GM19372 (cell line): ENCODE measurements around the gene GGA2.
A peak's percentile ranks its signal among the peaks of the same experiment; 100 is the strongest.
"Not testable (repeated sequence)": the region's sequence is repeated elsewhere in the genome, so short reads cannot be mapped to it uniquely, and the experiment has no call there.

Experiments used
- ATAC-seq: cut with Tn5 transposase; IDR thresholded peaks from one replicate; pipeline ENCODE4 v1.9.1; 2021; ENCODE audit warnings: mild to moderate bottlenecking, low read depth, moderate library complexity; ENCODE audit not compliant: unreplicated experiment

The GGA2 gene

GRCh38 chr16:23510164-23510914 is at the start of gene GGA2:
TSS of gene GGA2 (minus strand) at chr16:23510494. CDS start at chr16:23510411, 83 bp downstream.
- ATAC-seq, result peak; percentile 70

DNA sequence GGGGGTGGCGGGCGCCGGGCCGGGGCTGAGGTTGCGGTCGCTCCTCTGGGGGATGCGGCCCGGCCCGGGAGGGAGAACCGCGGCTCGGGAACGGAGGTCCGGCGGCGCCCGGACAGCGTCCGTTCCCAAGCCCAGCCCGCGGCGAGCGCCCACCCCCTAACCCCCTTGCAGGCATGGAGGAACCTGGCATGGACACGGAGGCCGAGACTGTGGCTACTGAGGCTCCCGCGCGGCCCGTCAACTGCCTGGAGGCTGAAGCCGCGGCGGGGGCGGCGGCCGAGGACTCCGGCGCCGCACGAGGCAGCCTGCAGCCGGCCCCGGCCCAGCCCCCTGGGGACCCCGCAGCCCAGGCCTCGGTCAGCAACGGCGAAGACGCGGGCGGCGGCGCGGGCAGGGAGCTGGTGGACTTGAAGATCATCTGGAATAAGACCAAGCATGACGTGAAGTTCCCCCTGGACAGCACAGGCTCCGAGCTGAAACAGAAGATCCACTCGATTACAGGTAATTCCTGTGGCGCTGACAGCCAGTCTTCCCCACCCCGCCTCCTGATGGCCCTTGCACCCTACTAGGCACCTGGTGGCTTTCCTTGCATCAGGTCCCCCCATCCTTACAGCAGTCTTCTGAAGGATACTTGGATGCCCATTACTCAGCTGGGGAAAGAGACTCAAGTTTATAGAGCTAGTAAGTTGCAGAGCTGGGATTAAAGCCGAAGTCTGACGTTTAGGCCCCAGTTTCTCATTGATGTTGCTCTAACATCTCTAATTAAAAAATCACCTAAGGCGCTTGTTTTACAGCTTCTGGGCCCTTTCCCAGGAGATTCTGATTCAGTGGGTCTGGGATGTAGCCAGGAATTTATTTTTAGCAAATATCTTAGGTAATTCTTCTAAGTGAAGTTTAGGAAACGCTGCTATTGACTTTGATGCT is 47.7 kb upstream of the GGA2 start:
- ATAC-seq, result no peak

DNA sequence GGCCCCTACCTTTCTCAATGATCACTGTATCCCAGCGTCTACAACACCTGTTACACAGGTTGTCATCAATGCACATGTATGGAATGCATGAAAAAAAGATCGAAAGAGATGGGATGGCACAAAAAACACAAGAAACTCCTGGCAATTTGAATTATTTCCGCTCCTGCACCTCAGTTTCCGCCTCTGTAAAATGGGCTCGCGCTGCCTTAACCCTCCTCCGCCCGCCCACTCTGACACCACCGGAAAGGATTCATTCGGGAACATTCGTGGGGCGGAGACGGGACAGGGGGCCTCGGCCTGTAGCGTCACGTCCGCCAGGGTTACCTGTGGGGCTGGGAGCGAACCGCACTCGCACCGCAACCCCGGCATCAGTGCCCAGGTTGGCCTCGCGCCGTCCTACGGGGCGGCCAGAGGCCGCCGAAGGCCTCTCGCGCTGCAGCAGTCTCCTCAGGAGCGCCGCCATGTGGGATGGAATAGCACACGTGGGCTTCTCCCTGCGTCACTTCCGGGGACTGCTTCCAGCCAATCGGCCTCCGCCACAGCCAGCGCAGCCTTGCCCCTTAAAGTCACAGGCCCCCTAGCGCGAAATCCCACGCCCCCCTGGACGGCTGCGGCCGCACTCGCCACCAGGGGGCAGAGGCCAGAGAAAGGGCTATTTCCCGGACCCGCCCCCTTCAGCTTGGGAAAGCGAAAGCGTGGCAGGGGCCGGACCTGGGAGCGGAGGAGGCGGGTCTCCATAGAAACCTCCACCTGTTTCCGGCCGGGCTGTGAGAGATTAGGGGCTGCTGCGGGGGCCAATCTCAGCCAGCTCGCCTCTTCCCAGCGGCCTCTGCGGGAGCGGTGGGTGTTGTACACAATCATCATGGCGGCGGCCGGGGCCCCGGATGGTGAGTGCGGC is 46.8 kb upstream of the GGA2 start, which contains the start of the genes EARS2 and UBFD1:
TSS of gene EARS2 (minus strand) at position 470 of the 898 bp plus-strand sequence. CDS start at position 463, 7 bp downstream.
TSS of gene UBFD1 (plus strand) at position 847 of the 898 bp plus-strand sequence. CDS start at position 863, 16 bp downstream.
- ATAC-seq, result peak; percentile 86

DNA sequence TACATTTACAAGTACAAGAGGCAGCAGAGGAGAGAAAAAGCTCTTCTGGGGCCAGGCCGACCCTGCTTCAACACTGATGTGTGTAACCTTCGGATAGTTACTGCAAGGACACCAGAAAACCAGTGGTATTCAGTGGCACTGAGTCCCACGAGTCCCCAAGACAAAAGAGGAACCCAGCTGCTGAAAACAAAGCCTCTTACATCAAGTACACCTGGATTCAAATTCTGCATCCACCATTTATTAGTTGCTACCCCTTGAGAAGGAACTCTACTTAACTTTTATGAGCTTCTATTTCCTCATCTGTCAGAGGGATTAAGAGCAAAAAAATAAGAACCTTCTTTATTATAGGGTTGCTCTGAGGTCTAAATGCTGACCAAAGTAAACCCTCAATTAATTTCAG is 44.2 kb upstream of the GGA2 start:
- ATAC-seq, result no peak

- no peak for ATAC-seq
Observed at GRCh38 chr16:23552161-23552560, 41.9 kb upstream of the GGA2 start.

GRCh38 chr16:23549938-23550337 is 39.6 kb upstream of the GGA2 start:
- ATAC-seq, result no peak

DNA sequence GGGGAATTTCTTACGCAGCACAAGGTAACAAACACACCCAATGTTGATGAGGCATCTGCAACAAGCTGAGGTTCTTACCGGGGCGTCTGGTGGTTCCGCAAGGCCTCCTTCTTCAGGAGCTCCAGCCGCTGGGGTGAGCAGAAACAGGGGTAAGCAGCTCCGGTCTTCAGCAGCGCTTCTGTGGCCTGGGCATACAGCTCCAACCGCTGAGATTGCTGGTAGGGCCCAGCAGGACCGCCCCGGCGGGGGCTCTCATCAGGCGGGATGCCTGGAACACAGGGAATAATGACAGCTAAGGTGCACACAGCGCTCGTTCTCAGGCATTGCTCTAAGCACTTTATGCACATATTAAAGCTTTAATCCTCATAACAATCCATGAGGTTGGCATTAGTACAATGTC is 34.1 kb upstream of the GGA2 start:
- no peak for ATAC-seq

DNA sequence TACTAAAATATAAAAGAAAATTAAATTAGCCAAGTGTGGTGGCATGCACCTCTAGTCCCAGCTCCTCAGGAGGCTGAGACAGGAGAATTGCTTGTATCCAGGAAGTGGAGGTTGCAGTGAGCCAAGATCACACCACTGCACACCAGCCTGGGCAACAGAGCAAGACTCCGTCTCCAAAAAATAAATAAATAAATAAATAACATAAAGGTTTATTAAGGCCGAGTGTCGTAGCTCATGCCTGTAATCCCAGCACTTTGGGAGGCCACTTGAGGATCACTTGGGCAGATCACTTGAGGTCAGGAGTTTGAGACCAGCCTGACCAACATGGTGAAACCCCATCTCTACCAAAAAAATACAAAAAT is 30.5 kb upstream of the GGA2 start:
- not testable (repeated sequence) for ATAC-seq

GRCh38 chr16:23539984-23540816 is 29.9 kb upstream of the GGA2 start:
- ATAC-seq, result no peak

DNA sequence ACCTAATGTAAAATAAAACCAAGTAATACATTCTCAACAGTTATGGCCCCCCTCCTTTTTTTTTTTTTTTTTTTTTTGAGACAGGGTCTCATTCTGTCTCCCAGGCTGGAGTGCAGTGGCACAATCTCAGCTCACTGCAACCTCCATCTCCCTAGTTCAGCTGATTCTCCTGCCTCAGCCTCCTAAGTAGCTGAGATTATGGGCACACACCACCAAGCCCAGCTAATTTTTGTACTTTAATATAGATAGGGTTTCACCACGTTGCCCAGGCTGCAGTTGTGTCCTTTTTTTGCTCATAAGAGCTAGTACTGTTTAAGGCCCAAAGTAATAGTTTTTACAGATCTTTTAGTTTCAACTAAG is 28.6 kb upstream of the GGA2 start:
- no peak for ATAC-seq

- no peak for ATAC-seq
Observed at GRCh38 chr16:23537390-23537789, 27.1 kb upstream of the GGA2 start.

DNA sequence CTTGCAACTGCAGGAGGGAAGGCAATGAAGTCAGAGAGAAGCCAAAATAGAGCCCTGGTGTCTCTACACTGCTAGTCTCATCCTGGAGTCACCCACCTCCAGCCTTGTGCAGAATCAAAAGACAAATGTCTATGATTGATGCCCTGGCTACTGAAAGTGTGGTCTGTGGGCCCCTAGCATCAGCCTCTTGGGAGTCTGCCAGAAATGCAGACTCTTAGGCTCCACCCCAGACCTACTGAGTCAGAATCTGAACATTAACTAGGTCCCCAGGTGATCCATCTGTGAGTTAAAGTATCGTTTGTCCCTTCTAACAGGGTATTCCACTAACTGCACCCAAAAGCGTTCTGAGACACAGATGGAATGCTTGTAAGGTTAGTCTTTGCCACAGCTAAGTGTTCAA is 25.6 kb upstream of the GGA2 start:
- no peak for ATAC-seq

GRCh38 chr16:23534868-23535860 is 24.9 kb upstream of the GGA2 start:
- no peak for ATAC-seq

GRCh38 chr16:23532448-23532847 is 22.2 kb upstream of the GGA2 start:
- no peak for ATAC-seq

- ATAC-seq, result no peak
Observed at GRCh38 chr16:23530062-23530461, 19.8 kb upstream of the GGA2 start.

GRCh38 chr16:23528644-23529310 is 18.5 kb upstream of the GGA2 start:
- ATAC-seq, result no peak

- no peak for ATAC-seq
Observed at GRCh38 chr16:23527961-23528643, 17.8 kb upstream of the GGA2 start.
